Hepatocyte (in vitro differentiated cells): Measurements from ENCODE around the gene P2RY4.

Source experiments
- CTCF ChIP-seq: fragments of 200-600 bp; sonication (generic); IDR thresholded peaks from 2 replicates; pipeline ENCODE4 v1.5.1; 2016; ENCODE audit warnings: antibody characterized with exemption, mild to moderate bottlenecking; ENCODE audit not compliant: poor library complexity
- EZH2 ChIP-seq: fragments of 200-600 bp; sonication (generic); IDR thresholded peaks from 2 replicates; pipeline ENCODE4 v1.6.1; 2016; ENCODE audit warnings: antibody characterized with exemption, mild to moderate bottlenecking, borderline replicate concordance
- EZH2phosphoT487 ChIP-seq: fragments of 200-600 bp; sonication (generic); IDR thresholded peaks from one replicate; pipeline ENCODE4 v1.6.1; 2018; ENCODE audit warnings: antibody characterized with exemption, mild to moderate bottlenecking, low read depth, moderate library complexity; ENCODE audit not compliant: unreplicated experiment, severe bottlenecking

DNA sequence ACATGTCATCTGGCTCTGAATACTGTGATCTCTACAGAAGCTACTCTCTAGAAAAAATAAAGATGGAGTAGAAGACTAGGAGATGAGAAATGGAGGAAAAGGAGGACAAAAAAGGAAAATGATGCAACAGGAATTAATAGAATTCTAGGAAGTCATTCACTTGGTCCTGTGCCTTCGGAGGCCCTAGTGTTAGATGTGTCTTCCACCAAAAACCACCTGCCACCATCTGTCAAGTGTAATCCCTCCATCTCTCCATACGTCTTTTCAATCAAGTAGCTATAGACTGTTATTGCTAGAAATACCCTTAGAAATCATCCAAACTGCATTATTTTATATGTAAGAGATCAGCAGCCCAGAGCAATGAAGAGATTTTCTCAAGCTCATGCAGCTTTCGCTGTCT, 19.1 kb upstream of the P2RY4 start:
- TF ChIP-seq CTCF = no peak
- no peak for TF ChIP-seq EZH2phosphoT487
- no peak for TF ChIP-seq EZH2
